HG02852 (cell line): Measurements from ENCODE around the gene SLCO4A1.

Experiments used
- ATAC-seq: cut with Tn5 transposase; IDR thresholded peaks from one replicate; pipeline ENCODE4 v1.9.1; 2021; ENCODE audit warnings: mild to moderate bottlenecking, moderate library complexity; ENCODE audit not compliant: unreplicated experiment

Gene SLCO4A1

GRCh38 chr20:62606016-62606415 lies 36.3 kb upstream of the SLCO4A1 start:
- no peak for ATAC-seq

DNA sequence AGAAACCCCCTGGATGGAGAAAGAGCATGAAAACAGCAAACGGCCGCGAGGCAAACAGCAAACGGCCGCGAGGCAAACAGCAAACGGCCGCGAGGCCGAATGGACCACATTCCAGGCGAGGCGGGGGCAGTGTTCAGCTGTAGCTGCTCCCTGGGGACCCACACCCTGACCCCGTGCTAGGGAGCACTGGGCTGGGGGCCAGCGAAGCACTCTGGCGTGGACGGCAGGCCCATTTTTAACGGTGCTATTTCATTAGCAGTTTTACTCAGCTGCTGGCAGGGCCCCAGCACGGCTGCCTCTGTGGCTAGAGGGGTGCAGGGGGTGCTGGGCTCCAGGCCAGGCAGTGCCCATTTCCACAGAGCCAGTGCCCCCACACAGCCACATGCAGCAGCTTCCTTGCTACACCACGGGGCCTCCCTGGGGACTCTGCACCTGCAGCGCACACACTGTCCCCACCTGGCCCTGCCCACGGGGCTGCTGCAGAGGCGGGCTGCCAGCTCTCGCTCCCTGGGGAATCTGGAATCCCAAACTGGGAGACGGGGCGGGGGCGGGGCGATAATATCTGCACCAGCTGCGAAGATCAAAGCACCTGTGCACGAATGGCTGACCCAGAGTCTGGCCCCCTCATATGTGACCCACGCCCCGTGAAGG lies 35.6 kb upstream of the SLCO4A1 start:
- ATAC-seq: no peak

GRCh38 chr20:62607366-62608217 lies 34.7 kb upstream of the SLCO4A1 start:
- ATAC-seq: no peak

- no peak for ATAC-seq
Measured at GRCh38 chr20:62608218-62608565, 34.1 kb upstream of the SLCO4A1 start.

GRCh38 chr20:62609279-62609720 lies 33.0 kb upstream of the SLCO4A1 start:
- ATAC-seq: no peak

GRCh38 chr20:62609811-62610757 lies 32.2 kb upstream of the SLCO4A1 start:
- no peak for ATAC-seq

DNA sequence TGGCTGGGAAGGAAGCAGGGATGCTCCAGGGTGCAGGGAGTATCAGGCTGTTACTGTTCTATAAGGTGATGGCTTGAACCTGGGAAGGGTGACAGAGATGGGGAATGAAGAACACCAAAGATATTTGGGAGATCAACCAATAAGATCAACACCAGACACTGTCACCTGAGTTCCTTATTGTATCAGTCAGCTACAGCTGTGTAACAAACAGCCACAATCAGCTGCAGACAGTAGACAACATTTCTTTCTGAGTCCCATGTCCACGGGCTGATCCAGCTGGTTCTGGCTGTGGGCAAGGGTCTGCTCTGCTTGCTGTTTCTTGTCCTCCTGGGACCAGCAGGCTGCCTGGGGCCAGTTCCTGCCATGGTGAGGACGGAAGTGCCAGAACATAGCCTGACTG lies 31.3 kb upstream of the SLCO4A1 start:
- ATAC-seq: no peak

DNA sequence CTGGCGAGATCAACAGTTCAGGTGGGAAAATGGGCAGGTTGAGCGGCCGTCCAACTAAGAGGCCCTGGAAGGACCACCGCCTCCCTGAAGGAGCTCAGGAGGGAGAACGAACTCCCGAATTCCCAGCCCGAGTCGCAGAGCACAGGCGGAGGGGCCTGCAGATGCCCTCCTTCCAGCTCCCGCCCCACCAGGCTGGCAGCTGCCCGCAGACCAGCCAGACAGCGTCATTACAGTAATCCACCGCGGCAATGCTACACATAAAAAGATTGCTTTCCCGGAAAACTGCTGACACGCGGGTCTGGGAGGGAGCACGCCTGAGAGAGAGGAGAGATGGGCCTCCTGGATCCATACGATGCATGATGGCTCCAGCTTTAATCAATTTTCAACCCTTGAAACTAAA lies 30.5 kb upstream of the SLCO4A1 start:
- ATAC-seq: no peak

DNA sequence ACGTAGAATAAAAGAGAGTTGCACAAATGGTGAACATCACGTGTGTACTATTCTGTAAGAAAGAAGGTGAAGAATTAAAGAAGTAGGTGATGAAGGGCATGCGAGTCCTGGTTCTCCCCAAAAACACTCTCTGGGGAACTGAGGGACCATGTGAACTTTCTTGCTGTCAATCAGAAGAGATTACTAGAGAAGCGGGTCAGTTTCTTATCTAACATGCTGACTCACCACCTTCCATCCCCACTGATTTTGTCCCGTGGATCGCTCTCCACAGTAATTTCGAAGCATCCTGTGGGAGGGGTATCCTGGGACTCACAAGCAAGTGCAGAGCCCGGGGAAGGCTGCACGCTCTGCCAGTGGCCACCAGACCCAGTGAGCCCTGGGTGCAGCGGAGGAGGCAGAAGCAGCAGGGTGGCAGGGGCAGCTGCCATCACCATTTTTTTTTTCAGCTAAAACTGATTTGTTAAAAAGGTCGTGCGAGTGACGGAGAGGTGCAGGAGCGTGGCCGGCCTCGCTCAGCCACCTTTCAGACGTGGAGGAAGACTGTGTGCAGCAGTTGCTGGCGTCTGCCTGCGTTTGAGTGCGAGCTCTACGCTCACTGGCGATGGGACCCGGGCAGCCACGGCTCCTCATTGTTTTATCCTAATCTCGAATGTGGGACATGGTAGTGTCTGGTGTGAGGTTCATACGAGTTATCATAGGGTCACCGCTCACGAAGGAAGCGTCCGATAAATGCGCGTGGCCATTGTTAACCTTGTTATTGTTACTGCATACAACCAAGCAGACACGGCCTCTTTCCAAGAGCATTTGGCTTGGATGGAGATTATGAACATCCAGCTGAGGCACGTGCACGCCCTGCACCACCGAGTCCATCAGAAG lies 28.0 kb upstream of the SLCO4A1 start:
- ATAC-seq: no peak

- ATAC-seq: no peak
Measured at GRCh38 chr20:62614961-62615680, 27.2 kb upstream of the SLCO4A1 start.

GRCh38 chr20:62615750-62616251 lies 26.5 kb upstream of the SLCO4A1 start:
- no peak for ATAC-seq

GRCh38 chr20:62616728-62617621 lies 25.3 kb upstream of the SLCO4A1 start:
- no peak for ATAC-seq

DNA sequence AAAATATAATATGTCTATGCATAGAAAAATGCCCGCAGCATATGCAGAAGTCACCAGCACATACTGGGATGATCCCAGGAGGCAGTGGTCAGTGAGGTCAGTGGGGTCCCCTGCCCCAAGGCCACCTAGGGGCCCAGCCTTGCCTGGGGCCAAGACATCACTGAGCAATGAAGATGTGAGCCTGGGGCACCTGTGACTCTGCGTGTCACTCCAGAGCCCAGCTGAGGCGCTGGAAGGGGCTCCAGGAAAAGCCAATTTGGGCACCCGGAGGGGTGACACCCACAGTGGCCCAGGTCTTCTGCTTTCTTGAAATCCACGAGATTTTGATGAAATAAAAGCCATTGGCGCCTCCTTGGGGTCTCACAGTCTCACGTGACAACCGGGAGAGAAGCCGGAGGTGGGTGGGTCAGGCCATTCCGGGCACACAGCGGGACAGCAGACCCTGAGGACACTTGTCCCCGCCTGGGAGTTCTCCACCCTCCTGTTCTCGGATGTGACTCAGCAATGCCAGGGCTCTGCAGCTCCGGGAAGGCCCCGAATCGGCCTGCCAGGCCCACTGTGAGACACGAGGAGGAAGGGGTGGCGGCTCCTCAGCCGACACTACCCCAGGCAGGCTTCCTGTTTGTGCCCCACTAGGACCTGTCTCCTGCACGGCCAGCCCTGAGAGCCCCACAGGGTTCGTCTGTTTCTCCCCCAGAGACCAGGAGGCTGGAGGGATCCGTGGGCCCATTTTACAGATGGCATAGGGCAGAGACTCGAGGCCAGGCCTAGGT lies 24.4 kb upstream of the SLCO4A1 start:
- no peak for ATAC-seq

DNA sequence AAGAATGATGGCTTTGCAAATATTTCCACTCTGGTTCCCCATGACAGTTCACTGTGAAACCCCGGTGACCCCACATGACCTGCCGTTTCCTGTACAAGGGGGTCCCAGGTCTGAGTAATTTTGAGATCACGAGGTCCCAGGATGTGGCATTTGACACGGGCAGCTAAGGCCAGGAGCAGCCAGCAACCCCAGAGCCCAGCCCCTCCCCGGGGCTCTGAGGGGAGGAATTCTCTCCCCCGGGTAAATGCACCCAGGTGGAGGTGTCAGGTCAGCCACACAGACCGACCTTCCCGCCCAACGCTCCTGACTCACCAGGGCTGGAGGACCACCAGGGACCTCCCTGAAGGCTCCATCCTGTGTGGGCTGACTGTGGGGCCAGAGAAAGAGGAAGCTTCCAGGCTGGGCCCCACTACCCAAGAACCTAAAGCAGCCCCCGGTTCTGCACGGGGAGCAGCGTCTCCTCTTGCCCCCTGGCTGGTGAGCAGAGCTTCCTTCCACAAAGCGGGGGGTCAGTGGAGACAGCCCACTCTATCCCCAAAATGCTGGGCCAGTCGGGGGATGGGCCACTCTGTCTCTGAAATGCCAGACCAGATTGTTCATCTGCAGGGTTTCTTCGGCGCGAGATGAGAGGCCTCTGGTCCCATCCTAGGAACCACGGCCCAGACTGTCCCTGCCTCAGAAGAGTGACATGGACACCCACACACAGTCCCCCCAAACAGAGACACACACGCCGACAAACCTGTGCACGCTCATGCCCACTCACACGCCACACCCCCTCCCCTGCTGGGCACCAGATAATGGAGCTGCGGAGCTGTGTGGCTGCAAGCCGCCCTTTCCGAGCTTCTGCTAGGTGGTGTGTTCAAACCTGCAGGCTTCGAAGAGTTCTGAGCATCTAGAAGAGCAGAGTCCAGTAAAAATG lies 23.4 kb upstream of the SLCO4A1 start:
- ATAC-seq: no peak

DNA sequence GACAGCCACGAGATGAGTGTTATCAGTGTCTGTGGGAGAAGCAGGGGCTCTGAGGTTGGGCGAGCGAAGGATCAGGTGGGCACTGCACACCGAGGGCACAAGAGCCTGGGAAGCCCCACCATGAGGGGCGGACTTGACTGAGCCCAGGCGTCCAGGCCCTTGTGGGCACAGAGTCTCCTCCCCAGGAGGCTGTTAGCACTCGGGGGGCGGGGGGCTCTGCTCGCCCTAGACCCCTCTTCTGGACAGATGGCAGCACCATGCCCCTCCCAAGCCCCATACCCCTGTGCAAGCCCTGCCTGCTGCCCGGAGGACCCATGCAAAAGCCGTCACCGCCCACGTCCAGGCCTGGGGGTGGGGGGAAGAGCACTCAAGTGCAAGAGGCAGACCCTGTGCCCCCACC lies 21.7 kb upstream of the SLCO4A1 start:
- no peak for ATAC-seq

DNA sequence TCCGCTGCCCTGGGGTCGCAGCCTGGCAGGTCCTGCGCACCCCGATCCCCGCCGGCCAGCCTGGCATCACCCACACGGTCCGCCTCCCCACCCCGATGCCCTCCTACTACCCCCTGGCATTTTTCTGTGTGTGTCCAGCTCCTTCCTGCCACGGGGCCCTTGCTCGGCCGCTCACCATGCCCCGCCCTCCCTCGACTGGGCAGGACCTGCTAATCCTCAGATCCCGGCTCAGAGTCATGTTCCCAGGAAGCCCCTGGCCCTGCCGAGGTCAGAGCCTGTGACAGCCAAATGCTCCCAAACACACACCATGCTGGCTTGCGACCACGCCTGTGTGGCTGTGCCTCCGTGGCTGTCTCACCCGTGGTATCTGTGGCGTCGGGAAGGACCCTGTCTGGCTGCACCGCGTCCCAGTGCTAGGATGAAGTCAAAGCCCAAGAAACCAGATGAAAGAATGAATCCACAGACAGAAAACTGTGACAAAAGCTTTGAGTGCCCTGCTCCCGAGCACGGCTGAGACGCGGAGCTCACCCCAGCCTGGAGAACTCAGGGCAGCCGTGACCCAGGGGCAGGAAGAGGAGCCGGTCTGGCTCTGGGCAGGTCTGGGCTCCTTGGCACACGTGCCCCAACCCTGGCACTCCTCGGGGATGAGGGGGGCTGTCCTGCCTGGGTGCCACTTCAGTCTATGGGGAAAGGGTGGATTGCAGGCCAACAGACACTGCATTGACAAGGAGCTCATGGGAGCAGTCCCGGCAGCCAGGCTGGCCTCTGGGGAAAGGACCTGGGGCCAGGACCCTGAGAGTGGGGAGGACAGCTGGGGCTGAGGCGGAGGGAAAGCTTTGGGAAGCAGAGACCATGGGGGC lies 20.8 kb upstream of the SLCO4A1 start:
- no peak for ATAC-seq
